Measurements from ENCODE around the gene TACC2.
"Not testable (repeated sequence)": the region's sequence is repeated elsewhere in the genome, so short reads cannot be mapped to it uniquely, and the experiment has no call there.

TACC2 gene

DNA sequence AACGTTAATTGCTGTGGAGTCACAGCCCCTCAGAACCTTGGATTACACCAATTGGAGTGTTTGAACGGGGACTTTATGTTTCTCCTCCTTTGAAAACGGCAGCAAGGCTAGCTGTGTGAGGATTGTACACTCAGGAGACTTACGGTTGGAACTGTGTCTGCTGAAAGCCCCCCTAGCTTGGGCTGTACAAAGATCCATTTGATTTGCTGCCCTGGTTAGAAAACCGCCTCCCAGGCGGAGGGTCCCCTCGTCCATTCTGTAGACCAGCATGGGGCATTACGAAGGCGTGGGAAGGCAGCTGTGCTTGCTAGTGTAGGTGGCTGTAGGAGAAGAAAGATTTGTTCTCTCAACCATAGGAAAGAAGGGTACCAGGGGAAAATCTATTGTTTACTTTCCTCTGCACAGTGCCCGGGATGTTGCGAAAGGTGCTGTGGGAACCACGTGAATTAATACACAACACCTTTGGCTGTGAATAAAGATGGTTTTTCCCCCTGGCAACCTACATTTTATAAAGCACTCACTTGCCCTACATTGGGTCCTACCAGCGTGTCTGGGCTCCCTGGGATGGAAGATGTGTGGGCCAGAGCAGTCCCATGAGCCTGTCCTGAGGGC, 208.8 kb downstream of the TACC2 start:
- DNase-seq (ENCODE audit: low read depth): no peak

- DNase-seq (ENCODE audit: low read depth): no peak
Measured at GRCh38 chr10:122198631-122199030, 209.7 kb downstream of the TACC2 start.

DNA sequence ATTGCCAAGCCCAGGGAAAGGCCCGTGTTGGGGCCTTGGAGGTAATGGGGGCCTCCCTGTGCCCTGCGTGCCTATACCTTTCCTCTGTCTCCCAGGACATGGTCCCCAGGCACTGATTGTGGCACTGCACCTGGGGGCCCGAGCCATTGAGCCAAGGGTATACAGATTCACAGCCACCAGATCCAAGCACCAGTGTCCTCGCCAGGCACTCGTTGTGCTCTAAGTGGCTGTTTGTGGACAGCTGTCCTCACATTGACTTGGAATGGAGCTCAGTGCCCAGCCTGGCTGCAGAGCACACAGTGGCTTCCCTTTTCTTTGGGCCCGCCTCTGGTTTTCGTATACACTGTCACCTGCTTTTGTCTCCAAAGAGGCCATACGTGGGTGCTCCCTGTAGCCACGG, 210.1 kb downstream of the TACC2 start:
- DNase-seq (ENCODE audit: low read depth): no peak

DNA sequence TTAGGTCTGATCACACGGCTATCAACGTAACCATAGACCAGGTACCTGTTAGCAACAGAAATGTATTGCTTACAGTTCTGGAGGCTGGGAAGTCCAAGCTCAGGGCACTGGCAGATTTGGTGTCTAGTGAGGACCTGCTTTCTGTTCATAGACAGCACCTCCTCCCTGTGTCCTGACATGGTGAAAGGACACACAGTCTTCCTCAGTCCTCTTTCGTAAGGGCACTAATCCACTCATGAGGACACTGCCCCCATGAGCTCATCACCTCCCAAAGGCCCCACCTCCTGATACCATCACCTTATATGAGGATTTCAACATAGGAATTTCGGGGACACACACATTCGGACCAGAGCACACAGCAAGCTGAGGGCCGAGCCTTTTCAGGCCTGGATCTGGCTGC, 210.7 kb downstream of the TACC2 start:
- no peak for DNase-seq (ENCODE audit: low read depth)

DNA sequence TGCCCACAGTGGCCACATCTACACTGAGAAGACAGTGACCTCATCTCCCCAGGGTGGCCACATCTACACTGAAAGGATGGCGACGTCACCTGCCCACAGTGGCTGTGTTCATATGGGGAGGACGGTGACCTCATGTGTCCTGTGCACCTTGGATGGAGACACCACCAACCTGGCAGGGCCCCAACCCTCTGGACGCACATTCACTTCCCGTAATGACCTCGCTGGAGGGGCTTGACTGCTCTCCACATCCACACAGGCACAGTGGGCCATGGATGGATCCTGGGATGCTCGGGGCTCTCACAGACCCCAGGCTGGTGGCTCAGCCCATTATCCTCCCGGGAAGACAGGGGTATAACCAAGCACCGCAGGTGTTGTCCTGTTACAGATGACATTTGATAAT, 212.4 kb downstream of the TACC2 start:
- no peak for DNase-seq (ENCODE audit: low read depth)

DNA sequence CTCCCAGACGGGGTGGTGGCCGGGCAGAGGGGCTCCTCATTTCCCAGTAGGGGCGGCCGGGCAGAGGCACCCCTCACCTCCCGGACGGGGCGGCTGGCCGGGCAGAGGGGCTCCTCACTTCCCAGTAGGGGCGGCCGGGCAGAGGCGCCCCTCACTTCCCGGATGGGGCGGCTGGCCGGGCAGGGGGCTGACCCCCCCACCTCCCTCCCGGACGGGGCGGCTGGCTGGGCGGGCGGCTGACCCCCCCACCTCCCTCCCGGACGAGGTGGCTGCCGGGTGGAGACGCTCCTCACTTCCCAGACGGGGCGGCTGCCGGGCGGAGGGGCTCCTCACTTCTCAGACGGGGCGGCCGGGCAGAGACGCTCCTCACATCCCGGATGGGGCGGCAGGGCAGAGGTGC, 214.2 kb downstream of the TACC2 start:
- not testable (repeated sequence) for DNase-seq (ENCODE audit: low read depth)

- DNase-seq (ENCODE audit: low read depth): no peak
Measured at GRCh38 chr10:122204691-122205489, 215.9 kb downstream of the TACC2 start.

DNA sequence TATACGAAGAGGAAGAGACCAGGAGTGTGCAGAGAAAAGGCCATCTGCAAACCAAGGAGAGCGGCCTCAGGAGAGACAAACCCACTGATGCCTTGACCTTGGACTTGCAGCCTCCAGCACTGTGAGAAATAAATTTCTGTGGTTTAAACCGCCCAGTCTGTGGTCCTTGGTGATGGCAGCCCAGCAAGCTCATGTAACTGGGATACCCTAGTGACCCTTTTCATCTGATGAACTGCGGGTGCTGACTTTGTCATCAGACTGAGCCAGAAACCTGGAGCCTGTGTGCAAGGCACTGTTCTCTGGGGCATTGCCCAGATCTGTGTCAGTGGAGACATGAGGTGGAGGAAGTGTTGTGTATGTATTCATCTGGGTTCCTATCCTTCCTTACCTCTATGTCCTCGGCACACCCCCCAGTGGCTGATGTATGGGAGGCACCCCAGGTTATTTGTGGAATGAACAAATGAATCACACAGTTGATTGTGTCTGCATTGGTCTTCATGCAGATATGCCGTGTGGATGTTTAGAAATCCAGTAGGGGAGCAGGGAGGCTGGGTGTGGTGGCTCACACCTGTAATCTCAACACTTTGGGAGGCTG, 217.6 kb downstream of the TACC2 start:
- DNase-seq (ENCODE audit: low read depth): no peak

DNA sequence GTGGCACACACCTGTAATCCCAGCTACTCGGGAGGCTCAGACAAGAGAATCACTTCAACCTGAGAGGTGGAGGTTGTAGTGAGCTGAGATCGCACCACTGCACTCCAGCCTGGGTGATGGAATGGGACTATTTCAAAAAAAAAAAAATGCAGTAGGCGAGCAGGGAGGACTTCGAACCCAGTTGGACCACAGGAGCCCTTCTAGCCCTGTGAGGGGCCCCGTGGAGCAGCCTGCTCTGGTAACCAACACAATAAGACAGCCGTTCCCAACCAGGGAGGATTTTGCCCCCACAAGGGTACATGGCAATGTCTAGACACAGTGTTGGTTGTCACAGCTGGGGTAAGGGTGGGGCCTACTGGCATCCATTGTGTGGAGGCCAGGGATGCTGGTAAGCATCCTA, 218.2 kb downstream of the TACC2 start:
- DNase-seq (ENCODE audit: low read depth): no peak

DNA sequence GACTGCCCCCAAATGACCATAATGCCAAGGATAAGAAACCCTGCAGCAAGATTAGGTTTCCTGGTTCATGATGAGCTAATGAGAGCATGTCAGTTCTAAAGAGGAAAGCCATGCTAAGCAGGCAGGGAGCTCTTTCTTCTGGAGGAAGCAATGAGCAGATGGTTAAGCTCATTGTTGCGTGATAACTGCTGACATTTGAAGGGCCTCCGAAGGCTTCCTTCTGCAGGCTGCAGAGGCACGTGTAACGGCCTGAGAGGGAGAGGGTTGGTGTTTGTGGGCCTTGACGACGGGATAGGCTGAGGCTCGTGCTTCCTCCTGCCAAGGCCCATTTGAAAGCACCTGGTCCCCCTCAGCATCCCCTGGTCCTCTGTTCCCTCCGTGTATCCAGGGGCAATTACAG, 218.6 kb downstream of the TACC2 start:
- DNase-seq (ENCODE audit: low read depth): no peak

DNA sequence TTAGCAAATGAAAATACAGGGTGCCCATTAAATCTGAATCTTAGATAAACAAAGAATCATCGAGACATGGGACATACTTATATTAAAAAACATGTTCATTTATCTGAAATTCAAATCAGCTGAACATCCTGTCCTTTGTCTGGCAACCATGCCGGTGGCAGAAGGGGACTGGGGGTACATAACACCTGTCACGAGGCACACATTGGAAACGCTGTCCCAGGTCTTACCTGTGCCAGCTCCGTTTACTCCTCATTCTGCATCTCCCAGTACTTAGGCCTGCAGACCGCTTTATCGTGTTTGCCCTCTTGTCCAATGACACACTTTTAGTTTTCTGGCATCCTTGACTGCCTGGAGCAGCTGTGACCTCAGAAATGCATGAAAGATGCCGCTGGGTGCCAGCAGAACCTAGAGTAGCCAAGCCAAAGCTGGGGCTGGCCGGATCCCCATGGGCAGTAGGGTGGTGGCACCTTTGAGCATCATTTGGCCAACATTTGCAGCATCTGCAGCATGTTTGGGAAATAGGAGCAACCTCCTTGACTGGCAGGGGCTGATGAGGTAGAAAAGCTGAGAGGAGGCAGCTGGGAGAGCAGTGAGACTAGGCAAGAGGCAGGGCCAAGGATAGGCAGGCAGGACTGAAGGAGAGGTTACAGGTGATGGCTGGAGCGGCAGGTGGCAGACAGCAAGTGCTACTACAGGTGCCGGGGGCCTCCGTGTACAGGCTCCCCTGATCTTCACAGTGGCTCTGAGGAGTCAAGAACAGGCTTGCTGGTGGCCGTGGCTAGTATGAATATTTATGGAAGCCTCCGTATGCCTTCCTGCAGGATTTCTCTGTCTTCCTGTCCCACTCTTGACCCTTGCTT, 219.8 kb downstream of the TACC2 start:
- no peak for DNase-seq (ENCODE audit: low read depth)

DNA sequence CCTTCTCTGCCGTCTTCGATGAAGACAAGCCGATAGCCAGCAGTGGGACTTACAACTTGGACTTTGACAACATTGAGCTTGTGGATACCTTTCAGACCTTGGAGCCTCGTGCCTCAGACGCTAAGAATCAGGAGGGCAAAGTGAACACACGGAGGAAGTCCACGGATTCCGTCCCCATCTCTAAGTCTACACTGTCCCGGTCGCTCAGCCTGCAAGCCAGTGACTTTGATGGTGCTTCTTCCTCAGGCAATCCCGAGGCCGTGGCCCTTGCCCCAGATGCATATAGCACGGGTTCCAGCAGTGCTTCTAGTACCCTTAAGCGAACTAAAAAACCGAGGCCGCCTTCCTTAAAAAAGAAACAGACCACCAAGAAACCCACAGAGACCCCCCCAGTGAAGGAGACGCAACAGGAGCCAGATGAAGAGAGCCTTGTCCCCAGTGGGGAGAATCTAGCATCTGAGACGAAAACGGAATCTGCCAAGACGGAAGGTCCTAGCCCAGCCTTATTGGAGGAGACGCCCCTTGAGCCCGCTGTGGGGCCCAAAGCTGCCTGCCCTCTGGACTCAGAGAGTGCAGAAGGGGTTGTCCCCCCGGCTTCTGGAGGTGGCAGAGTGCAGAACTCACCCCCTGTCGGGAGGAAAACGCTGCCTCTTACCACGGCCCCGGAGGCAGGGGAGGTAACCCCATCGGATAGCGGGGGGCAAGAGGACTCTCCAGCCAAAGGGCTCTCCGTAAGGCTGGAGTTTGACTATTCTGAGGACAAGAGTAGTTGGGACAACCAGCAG, 221.7 kb downstream of the TACC2 start:
- DNase-seq (ENCODE audit: low read depth): no peak

GRCh38 chr10:122213364-122213763, 224.4 kb downstream of the TACC2 start:
- DNase-seq (ENCODE audit: low read depth): no peak

- DNase-seq (ENCODE audit: low read depth): no peak
Measured at GRCh38 chr10:122213766-122214165, 224.8 kb downstream of the TACC2 start.

DNA sequence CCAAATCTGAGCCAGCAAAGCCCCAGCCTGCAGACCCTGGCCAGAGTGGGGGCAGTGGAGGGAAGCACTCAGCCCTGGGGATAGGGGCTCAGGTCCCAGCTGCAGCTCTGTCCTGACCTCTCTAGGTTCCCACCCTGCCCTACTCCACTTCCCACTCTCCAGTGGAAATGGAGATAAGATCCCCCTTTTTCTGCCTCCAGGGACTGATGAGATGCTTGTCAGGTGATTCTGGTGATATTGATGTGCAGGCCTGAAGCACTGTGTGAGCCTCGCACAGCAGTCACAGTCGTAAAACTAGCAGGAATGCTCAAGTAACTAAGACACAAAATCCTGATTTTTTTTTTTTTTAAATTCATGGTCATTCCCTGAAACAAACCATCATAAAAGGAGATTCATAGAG, 227.1 kb downstream of the TACC2 start:
- DNase-seq (ENCODE audit: low read depth): no peak

DNA sequence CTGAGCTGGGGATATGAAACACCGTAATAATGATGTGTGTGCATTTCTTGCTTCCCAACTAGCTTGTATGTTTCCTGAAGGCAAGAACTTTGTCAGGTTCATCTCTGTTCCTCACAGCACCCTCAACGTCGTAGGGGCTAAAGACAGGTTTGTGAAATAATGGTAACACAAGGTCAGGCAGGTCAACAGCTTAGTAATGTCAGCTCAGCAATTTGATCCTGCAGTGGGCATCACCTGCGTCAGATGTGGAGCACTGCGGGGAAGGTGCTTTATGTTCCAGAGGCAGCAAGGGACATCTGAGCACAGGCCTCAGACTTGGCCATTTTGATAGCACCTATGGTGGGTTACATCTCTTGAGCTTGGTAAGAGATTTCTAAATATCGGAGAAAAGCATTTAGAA, 230.4 kb downstream of the TACC2 start:
- no peak for DNase-seq (ENCODE audit: low read depth)

DNA sequence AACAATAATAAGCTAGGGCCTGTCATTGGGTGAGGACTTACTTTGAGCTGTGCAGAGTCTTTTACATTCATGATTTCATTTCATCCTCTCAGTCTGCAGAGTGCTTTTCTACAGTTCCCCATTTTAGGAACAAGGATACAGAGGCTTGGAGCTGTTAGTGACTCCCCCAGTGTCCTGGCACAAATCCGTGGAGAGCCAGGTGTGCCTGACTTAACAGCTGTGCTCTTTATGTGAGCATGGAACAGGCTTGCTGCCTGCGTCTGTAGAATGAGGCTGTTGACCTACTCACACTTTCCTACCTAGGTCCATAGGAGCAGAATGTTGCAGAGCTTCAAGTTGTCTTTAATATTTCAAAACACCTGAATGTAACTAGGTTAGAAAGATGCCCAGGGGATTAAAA, 231.8 kb downstream of the TACC2 start:
- DNase-seq (ENCODE audit: low read depth): no peak

DNA sequence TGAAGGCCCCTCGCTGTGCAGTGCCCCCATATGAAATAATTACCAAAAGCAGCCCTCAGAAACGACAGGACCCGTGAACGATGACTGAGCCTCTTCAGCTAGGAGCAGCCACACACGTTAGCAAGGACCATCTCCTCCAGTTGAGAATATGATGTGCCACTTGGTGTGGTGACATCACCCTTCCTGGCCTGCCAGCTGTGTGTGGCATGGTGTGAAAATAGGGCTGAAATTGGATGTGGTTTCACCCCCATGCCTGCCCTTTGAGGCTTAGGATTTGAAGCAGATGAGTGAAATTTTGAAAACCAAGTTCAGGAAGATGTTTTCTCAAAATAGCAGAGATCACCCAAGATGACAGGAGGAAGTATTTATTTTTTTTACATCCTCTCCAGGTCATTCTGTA, 233.0 kb downstream of the TACC2 start:
- DNase-seq (ENCODE audit: low read depth): no peak

DNA sequence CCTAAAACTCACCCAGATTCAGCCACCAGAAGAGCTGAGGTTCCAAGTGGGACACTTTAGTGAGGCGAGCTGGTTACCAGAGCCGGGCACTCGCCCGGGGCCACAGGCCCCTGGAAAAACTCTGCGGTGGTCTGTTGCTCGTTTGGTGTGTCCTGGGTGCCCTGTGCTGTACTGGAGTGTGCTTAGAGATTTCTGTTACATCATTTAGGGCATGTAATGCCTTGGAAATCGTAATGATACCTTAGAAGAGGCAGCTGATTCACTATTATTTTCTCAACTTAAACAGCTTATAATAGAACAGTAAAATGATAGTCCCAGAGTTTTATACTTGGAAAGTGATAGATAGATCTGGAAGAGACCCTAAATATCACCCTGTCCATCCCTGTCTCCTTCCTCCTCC, 233.7 kb downstream of the TACC2 start:
- no peak for DNase-seq (ENCODE audit: low read depth)

GRCh38 chr10:122224159-122224558, 235.2 kb downstream of the TACC2 start:
- no peak for DNase-seq (ENCODE audit: low read depth)

- DNase-seq (ENCODE audit: low read depth): no peak
Measured at GRCh38 chr10:122225330-122225729, 236.4 kb downstream of the TACC2 start.

DNA sequence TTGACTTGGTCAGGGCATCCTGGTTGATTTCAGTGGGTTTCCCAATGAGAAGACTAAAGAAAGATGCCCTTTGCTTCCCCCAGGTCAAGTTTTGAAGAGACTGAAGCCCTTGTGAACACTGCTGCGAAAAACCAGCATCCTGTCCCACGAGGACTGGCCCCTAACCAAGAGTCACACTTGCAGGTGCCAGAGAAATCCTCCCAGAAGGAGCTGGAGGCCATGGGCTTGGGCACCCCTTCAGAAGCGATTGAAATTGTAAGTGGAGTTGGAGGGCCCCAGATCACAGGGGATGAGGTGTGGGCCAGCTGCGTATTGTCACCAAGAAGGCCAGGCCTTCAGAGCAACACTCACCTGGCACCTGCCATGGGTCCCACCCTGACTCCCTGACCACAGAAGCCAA, 238.8 kb downstream of the TACC2 start:
- no peak for DNase-seq (ENCODE audit: low read depth)
